HepG2 (cell line): ENCODE data around the gene PITHD1. TPM values are rescaled to one million over a fixed set of nuclear protein-coding genes. Genes with fewer than 3 reads are reported as not detected.

ENCODE experiments used
- AGO1 ChIP-seq: fragments of 200-400 bp; formaldehyde crosslinking; IDR thresholded peaks from 2 replicates; pipeline ENCODE4 v1.6.1; 2017; ENCODE audit warnings: mild to moderate bottlenecking, low read depth, low read length, moderate library complexity; ENCODE audit not compliant: poor library complexity, severe bottlenecking
- ARNTL ChIP-seq: sonication (generic); formaldehyde crosslinking; IDR thresholded peaks from 2 replicates; pipeline ENCODE4 v1.4.0; 2020; ENCODE audit warnings: mild to moderate bottlenecking, missing genetic modification reagents
- ELF3 ChIP-seq: IDR thresholded peaks from 2 replicates; pipeline ENCODE4 v1.6.1; 2016; ENCODE audit warnings: missing genetic modification reagents, missing compliant biosample characterization
- JDP2 ChIP-seq: sonication (generic); formaldehyde crosslinking; IDR thresholded peaks from 2 replicates; pipeline ENCODE4 v1.8.1; 2022; ENCODE audit warnings: missing genetic modification reagents, borderline replicate concordance
- MTF1 ChIP-seq: sonication (generic); formaldehyde crosslinking; IDR thresholded peaks from 2 replicates; pipeline ENCODE4 v1.5.0; 2020; ENCODE audit warnings: missing genetic modification reagents
- MXD4 ChIP-seq: IDR thresholded peaks from 2 replicates; pipeline ENCODE4 v1.6.1; 2016; ENCODE audit warnings: mild to moderate bottlenecking, missing biosample characterization, missing genetic modification reagents
- RXRA ChIP-seq: sonication (generic); formaldehyde crosslinking; IDR thresholded peaks from 2 replicates; pipeline ENCODE4 v1.5.1; 2020; ENCODE audit warnings: missing genetic modification reagents
- SATB2 ChIP-seq: sonication (generic); formaldehyde crosslinking; IDR thresholded peaks from 2 replicates; pipeline ENCODE4 v1.5.0; 2020; ENCODE audit warnings: missing genetic modification reagents
- SNRNP70 ChIP-seq: fragments of 200-400 bp; formaldehyde crosslinking; IDR thresholded peaks from 2 replicates; pipeline ENCODE4 v1.6.1; 2017; ENCODE audit warnings: mild to moderate bottlenecking, low read depth, low read length, moderate library complexity
- TOPORS ChIP-seq: sonication (generic); formaldehyde crosslinking; IDR thresholded peaks from 2 replicates; pipeline ENCODE4 v1.8.0; 2023; ENCODE audit warnings: mild to moderate bottlenecking, missing genetic modification reagents
- ZNF160 ChIP-seq: sonication (generic); formaldehyde crosslinking; IDR thresholded peaks from 2 replicates; pipeline ENCODE4 v1.8.0; 2022; ENCODE audit warnings: mild to moderate bottlenecking, inconsistent platforms, missing genetic modification reagents
- ZNF20 ChIP-seq: sonication (generic); formaldehyde crosslinking; IDR thresholded peaks from 2 replicates; pipeline ENCODE4 v1.4.0; 2020; ENCODE audit warnings: mild to moderate bottlenecking, moderate library complexity, missing genetic modification reagents
- ZNF224 ChIP-seq: sonication (generic); formaldehyde crosslinking; IDR thresholded peaks from 2 replicates; pipeline ENCODE4 v1.5.0; 2020; ENCODE audit warnings: mild to moderate bottlenecking, missing genetic modification reagents
- ZNF607 ChIP-seq: sonication (generic); formaldehyde crosslinking; IDR thresholded peaks from 2 replicates; pipeline ENCODE4 v1.5.1; 2020; ENCODE audit warnings: missing genetic modification reagents, mild to moderate bottlenecking, borderline replicate concordance
- ZNF781 ChIP-seq: sonication (generic); formaldehyde crosslinking; IDR thresholded peaks from 2 replicates; pipeline ENCODE4 v1.5.1; 2020; ENCODE audit warnings: borderline replicate concordance, mild to moderate bottlenecking, missing genetic modification reagents; ENCODE audit errors: not compliant biosample characterization
- polyA plus RNA-seq, 8 experiments: library from polyadenylated mRNA; depleted of rRNA in 3 of 8; stranded (reverse) in 7 of 8; unstranded in 1 of 8; fragments of >200 nt; fragmentation: Illumina TruSeq in 4 of 8; extraction: Trizol in 4 of 8; gene quantifications; 2 replicates each; pipeline versions ENCODE4 v1.2.1 to v1.2.3, GENCODE V29; 2011 to 2016; ENCODE audit warnings: low read depth in 4 of 8, missing spikeins in 1 of 8, mixed read lengths in 1 of 8; ENCODE audit not compliant: insufficient read depth in 1 of 8
- total RNA-seq, 5 experiments: library from RNA; depleted of rRNA; stranded (reverse); fragments of >200 nt; fragmentation: Illumina TruSeq; extraction: Trizol; gene quantifications; 2 replicates each; pipeline ENCODE4 v1.2.3, GENCODE V29; 2016; ENCODE audit warnings: low read depth in 1 of 5
- TF ChIP-seq, protein P1 (sequence below): sonication (generic); formaldehyde crosslinking; IDR thresholded peaks from 2 replicates; pipeline ENCODE4 v1.9.0; 2021; ENCODE audit warnings: missing genetic modification reagents, borderline replicate concordance
- TF ChIP-seq, protein P2 (sequence below): sonication (generic); formaldehyde crosslinking; IDR thresholded peaks from 2 replicates; pipeline ENCODE4 v1.4.0; 2020; ENCODE audit warnings: missing genetic modification reagents
- TF ChIP-seq, protein P3 (sequence below): sonication (generic); formaldehyde crosslinking; conservative IDR thresholded peaks from 2 replicates; pipeline ENCODE4 v1.8.0; 2022; ENCODE audit warnings: low read depth, missing genetic modification reagents
- TF ChIP-seq, protein P4 (sequence below): sonication (generic); formaldehyde crosslinking; IDR thresholded peaks from 2 replicates; pipeline ENCODE4 v1.5.1; 2020; ENCODE audit warnings: missing genetic modification reagents, mild to moderate bottlenecking, borderline replicate concordance

The PITHD1 gene
- total and polyA plus RNA-seq, 2 of the 13 experiments (the other 11 are each of a cell fraction or from before 2014, with no cell fraction given), result 28.0 to 37.3 TPM

DNA sequence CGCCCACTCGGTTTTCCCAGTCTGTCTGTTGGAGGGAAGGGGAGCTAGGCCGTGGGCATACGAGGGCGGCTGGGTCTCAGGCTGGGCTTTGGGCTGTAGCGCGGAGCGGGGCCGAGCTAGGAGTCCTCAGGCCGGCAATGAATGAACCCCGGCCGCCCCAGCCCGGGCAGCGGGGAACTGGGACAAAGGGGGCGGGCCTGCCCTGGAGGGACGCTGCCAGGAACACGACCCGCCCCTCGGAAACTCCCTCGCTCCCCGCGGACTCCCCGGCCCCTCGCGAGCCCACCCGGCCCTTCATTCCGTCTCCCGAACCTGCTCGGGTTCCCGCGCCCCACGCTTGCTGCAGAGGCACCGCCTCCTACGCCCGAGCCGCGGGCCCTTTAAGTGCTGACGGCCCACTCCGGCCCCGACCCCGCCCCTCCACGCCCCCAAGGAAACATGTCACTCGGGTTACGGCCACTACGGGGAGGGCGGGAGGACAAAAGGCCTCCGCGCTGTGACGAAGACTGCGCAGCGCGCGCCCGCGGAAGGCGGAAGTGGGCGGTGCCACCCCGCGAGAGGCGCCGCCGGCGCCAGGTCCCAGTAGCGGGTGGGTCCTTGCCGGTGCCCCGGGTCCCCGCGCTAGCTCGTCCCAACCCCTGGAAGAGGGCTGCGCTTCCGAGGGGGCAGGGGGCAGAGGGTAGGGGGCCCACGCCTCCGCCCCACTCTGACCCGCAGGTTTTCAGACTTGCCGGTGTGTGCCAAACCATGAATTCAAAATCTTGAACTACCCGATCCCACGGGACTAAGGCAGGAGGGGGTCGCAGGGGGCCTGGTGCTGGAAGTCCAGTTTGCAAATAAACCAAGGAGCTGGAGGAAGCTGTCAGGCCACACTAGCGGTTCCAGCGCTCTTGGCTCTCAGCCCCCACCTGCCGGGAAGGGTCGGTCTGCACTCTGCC, 22.5 kb downstream of the PITHD1 start, which contains the start of gene GALE (continued):
- TF ChIP-seq, protein P1, sequence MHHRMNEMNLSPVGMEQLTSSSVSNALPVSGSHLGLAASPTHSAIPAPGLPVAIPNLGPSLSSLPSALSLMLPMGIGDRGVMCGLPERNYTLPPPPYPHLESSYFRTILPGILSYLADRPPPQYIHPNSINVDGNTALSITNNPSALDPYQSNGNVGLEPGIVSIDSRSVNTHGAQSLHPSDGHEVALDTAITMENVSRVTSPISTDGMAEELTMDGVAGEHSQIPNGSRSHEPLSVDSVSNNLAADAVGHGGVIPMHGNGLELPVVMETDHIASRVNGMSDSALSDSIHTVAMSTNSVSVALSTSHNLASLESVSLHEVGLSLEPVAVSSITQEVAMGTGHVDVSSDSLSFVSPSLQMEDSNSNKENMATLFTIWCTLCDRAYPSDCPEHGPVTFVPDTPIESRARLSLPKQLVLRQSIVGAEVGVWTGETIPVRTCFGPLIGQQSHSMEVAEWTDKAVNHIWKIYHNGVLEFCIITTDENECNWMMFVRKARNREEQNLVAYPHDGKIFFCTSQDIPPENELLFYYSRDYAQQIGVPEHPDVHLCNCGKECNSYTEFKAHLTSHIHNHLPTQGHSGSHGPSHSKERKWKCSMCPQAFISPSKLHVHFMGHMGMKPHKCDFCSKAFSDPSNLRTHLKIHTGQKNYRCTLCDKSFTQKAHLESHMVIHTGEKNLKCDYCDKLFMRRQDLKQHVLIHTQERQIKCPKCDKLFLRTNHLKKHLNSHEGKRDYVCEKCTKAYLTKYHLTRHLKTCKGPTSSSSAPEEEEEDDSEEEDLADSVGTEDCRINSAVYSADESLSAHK (CRISPR knock-in tag), result no peak
- TF ChIP-seq MTF1 (CRISPR knock-in tag) (no peak; the same call in 1 of the 2 replicates), ARNTL (CRISPR knock-in tag) (no peak), ZNF224 (CRISPR knock-in tag) (peak; percentile 18; the same call in 1 of the 2 replicates), ZNF781 (CRISPR knock-in tag) (peak; percentile 57), ZNF20 (CRISPR knock-in tag) (no peak), JDP2 (CRISPR knock-in tag) (no peak), SATB2 (CRISPR knock-in tag) (no peak), TOPORS (no peak), MXD4 (CRISPR knock-in tag) (no peak; the same call in 1 of the 2 replicates), ZNF607 (CRISPR knock-in tag) (peak; percentile 77; the same call in 1 of the 2 replicates), ZNF160 (CRISPR knock-in tag) (peak; percentile 75; the same call in 1 of the 2 replicates), AGO1 (peak; percentile 92), ELF3 (peak; percentile 94), SNRNP70 (no peak), RXRA (CRISPR knock-in tag) (no peak)
- TF ChIP-seq, protein P2, sequence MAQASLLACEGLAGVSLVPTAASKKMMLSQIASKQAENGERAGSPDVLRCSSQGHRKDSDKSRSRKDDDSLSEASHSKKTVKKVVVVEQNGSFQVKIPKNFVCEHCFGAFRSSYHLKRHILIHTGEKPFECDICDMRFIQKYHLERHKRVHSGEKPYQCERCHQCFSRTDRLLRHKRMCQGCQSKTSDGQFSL (CRISPR knock-in tag), result 0 out of 2 replicates have a peak, but pooled peaks have one; percentile 19
- TF ChIP-seq, protein P3, sequence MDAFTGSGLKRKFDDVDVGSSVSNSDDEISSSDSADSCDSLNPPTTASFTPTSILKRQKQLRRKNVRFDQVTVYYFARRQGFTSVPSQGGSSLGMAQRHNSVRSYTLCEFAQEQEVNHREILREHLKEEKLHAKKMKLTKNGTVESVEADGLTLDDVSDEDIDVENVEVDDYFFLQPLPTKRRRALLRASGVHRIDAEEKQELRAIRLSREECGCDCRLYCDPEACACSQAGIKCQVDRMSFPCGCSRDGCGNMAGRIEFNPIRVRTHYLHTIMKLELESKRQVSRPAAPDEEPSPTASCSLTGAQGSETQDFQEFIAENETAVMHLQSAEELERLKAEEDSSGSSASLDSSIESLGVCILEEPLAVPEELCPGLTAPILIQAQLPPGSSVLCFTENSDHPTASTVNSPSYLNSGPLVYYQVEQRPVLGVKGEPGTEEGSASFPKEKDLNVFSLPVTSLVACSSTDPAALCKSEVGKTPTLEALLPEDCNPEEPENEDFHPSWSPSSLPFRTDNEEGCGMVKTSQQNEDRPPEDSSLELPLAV (CRISPR knock-in tag), result peak; percentile 23; the same call in 1 of the 2 replicates
- TF ChIP-seq, protein P4, sequence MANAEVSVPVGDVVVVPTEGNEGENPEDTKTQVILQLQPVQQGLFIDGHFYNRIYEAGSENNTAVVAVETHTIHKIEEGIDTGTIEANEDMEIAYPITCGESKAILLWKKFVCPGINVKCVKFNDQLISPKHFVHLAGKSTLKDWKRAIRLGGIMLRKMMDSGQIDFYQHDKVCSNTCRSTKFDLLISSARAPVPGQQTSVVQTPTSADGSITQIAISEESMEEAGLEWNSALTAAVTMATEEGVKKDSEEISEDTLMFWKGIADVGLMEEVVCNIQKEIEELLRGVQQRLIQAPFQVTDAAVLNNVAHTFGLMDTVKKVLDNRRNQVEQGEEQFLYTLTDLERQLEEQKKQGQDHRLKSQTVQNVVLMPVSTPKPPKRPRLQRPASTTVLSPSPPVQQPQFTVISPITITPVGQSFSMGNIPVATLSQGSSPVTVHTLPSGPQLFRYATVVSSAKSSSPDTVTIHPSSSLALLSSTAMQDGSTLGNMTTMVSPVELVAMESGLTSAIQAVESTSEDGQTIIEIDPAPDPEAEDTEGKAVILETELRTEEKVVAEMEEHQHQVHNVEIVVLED (CRISPR knock-in tag), result peak; percentile 90
